ENCODE measurements around the gene PATJ. TPM values are rescaled to one million over a fixed set of nuclear protein-coding genes. Genes with fewer than 3 reads are reported as not detected.

The PATJ gene
- total RNA-seq, 2 donors from 2014 or later = 47.8 to 64.5 TPM

GRCh38 chr1:61980561-61980960 is 238.3 kb downstream of the PATJ start:
- no peak for DNase-seq (ENCODE audit: low spot score)
- no peaks in the 10 kb centered on the region for H3K4me1 ChIP-seq (ENCODE audit: control insufficient read depth in 1 of 2, low read depth in 2 of 2)
- no peaks in the 10 kb centered on the region for H3K27me3 ChIP-seq (replicated peaks; ENCODE audit: insufficient read depth)
- H3K27ac ChIP-seq = no peak overlapping the region
- TF ChIP-seq CTCF (IDR thresholded peaks at IDR 0.05) = no peak
- no peaks in the 10 kb centered on the region for H3K9me3 ChIP-seq
- H3K4me3 ChIP-seq = no peak overlapping the region
- no peaks in the 10 kb centered on the region for H3K36me3 ChIP-seq
- ATAC-seq (ENCODE audit: insufficient number of reproducible peaks, low FRiP score, low read depth) = no peak

GRCh38 chr1:61981870-61982660 is 239.8 kb downstream of the PATJ start:
- H3K4me1 ChIP-seq (ENCODE audit: control insufficient read depth in 1 of 2, low read depth in 2 of 2) = no peaks in the 10 kb centered on the region
- DNase-seq (ENCODE audit: low spot score) (no peak), ATAC-seq (ENCODE audit: insufficient number of reproducible peaks, low FRiP score, low read depth) (no peak)
- no peak overlapping the region for H3K27ac ChIP-seq
- H3K4me3 ChIP-seq = no peak overlapping the region
- no peaks in the 10 kb centered on the region for H3K36me3 ChIP-seq
- TF ChIP-seq CTCF (IDR thresholded peaks at IDR 0.05) = no peak
- no peaks in the 10 kb centered on the region for H3K9me3 ChIP-seq
- no peaks in the 10 kb centered on the region for H3K27me3 ChIP-seq (replicated peaks; ENCODE audit: insufficient read depth)

- no peak for ATAC-seq (ENCODE audit: insufficient number of reproducible peaks, low FRiP score, low read depth)
- no peaks in the 10 kb centered on the region for H3K9me3 ChIP-seq
- no peak for TF ChIP-seq CTCF (IDR thresholded peaks at IDR 0.05)
- H3K27me3 ChIP-seq (replicated peaks; ENCODE audit: insufficient read depth) = no peaks in the 10 kb centered on the region
- H3K4me1 ChIP-seq (ENCODE audit: control insufficient read depth in 1 of 2, low read depth in 2 of 2) = no peaks in the 10 kb centered on the region
- H3K4me3 ChIP-seq = no peak overlapping the region
- no peak for DNase-seq (ENCODE audit: low spot score)
- no peak overlapping the region for H3K27ac ChIP-seq
- no peaks in the 10 kb centered on the region for H3K36me3 ChIP-seq
Measured at GRCh38 chr1:61983236-61983635, 241.0 kb downstream of the PATJ start.

GRCh38 chr1:61992257-61992656 is 250.0 kb downstream of the PATJ start:
- DNase-seq (ENCODE audit: low spot score) = no peak
- Histone ChIP-seq H3K27me3 (replicated peaks; ENCODE audit: insufficient read depth) (no peaks in the 10 kb centered on the region), H3K9me3 (no peaks in the 10 kb centered on the region), H3K4me1 (ENCODE audit: control insufficient read depth in 1 of 2, low read depth in 2 of 2) (no peaks in the 10 kb centered on the region), H3K4me3 (no peak overlapping the region), H3K27ac (no peak overlapping the region), H3K36me3 (no peaks in the 10 kb centered on the region)
- TF ChIP-seq CTCF (IDR thresholded peaks at IDR 0.05) = no peak
- no peak for ATAC-seq (ENCODE audit: insufficient number of reproducible peaks, low FRiP score, low read depth)

GRCh38 chr1:61993331-61993961 is 251.2 kb downstream of the PATJ start:
- no peak for TF ChIP-seq CTCF (IDR thresholded peaks at IDR 0.05)
- Histone ChIP-seq H3K9me3 (no peaks in the 10 kb centered on the region), H3K36me3 (no peaks in the 10 kb centered on the region), H3K27me3 (replicated peaks; ENCODE audit: insufficient read depth) (no peaks in the 10 kb centered on the region), H3K4me1 (ENCODE audit: control insufficient read depth in 1 of 2, low read depth in 2 of 2) (no peaks in the 10 kb centered on the region), H3K4me3 (no peak overlapping the region), H3K27ac (no peak overlapping the region)
- ATAC-seq (ENCODE audit: insufficient number of reproducible peaks, low FRiP score, low read depth) (no peak), DNase-seq (ENCODE audit: low spot score) (no peak)

All from thoracic aorta (tissue), 2 donors.